Eye (tissue), 1 donor: ENCODE data around the gene PTPN22.
A peak's percentile ranks its signal among the peaks of the same experiment; 100 is the strongest.

Source experiments
- DNase-seq: peaks from one replicate; pipeline ENCODE4 v3.0.0-alpha.2; 2015

Gene PTPN22

DNA sequence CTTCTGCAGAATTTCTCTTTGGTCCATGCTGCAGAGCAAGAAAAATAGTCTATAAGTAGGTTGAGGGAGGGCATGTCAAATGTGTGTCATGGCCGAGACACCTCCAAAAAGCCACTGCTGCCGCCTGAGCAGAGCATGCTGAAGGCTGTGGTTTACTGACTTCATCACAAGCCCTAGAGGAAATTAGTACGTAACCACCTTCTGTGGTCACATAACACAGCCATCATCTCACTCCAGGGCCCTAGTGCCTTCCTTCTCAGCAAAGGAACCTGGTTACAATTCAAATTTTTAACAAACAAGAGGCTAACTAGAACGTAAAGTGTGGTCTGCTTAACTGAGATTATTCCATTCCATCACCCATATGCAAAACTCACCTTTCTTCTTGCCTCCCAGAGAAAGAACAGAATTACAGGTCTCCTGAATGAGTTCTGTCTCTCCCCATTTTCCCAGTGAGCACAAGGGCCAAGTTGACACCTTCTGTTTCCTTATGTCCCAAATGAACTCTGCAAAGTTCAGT is at the start of gene PTPN22:
PTPN22 (minus strand) TSS at position 116 of the 517 bp plus-strand sequence.
- no peak for DNase-seq

DNA sequence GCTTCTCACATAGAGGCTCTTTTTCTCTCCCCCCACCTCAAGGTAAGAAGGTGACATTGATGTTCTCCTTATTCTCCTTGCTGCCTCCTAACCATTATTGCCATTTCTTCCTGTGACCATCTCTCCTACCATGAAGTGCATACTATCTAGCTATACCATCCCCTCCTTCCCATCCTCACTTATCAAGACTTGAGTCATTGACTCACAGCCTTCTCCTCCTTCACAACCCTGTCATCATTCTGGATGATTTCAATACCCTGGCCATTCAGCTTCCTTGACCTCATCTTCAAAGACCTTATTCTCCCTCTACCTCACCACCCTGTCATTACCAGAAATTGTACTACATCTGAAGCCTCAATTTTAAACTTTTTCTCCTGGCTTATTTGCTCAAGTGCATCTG is 46.7 kb upstream of the PTPN22 start:
- no peak for DNase-seq

GRCh38 chr1:113917400-113918082 is 46.0 kb upstream of the PTPN22 start:
- no peak for DNase-seq

GRCh38 chr1:113916974-113917373 is 45.5 kb upstream of the PTPN22 start:
- DNase-seq = no peak

GRCh38 chr1:113913887-113914664 is 42.6 kb upstream of the PTPN22 start:
- DNase-seq = no peak

DNA sequence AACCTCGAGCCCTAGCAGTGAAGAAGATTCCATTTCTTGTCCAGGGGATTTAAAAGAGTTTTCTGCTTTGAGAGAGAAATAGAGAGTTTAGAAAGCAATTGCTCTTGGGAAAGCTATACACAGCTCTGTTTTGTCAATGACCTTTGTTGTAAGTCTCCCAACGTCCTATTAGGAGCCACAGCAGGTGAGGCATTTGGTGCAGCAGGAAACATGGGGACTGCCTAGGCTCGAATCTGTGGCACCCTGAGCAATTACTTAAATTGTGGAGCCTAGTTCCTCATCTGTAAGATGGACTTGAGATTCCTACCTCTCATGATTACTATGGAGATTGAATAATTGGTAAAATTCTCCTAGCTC is 41.8 kb upstream of the PTPN22 start:
- no peak for DNase-seq

- peak; percentile 29 for DNase-seq
Observed at GRCh38 chr1:113912594-113913311, 41.2 kb upstream of the PTPN22 start.

DNA sequence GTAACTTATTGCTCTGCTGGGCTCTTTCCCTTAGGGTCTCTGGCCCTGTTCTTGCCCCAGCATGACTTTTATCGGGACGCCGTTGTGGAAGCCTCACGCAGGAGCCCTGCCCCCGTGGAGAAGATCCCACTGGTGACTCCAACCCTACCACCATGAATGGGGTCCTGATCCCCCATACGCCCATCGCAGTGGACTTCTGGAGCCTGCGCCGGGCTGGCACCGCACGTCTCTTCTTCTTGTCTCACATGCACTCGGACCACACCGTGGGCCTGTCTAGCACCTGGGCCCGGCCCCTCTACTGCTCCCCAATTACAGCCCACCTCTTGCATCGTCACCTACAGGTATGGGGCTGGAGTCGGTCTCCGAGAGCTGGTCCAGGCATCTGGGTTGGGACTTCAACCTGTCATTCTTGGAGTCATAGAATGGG is 33.9 kb upstream of the PTPN22 start:
- DNase-seq = no peak

- DNase-seq = peak; percentile 100
Observed at GRCh38 chr1:113904674-113905434, 33.3 kb upstream of the PTPN22 start, which contains the start of the genes AP4B1 and DCLRE1B. Gene AP4B1 (minus strand): TSS chr1:113904799. CDS start chr1:113904717, 82 bp downstream. Gene DCLRE1B (plus strand): TSS chr1:113905326. CDS start chr1:113905587, 261 bp downstream.

- no peak for DNase-seq
Observed at GRCh38 chr1:113904293-113904673, 32.8 kb upstream of the PTPN22 start.

GRCh38 chr1:113903501-113904292 is 32.2 kb upstream of the PTPN22 start:
- DNase-seq = peak; percentile 36

- no peak for DNase-seq
Observed at GRCh38 chr1:113901191-113901590, 29.7 kb upstream of the PTPN22 start.

DNA sequence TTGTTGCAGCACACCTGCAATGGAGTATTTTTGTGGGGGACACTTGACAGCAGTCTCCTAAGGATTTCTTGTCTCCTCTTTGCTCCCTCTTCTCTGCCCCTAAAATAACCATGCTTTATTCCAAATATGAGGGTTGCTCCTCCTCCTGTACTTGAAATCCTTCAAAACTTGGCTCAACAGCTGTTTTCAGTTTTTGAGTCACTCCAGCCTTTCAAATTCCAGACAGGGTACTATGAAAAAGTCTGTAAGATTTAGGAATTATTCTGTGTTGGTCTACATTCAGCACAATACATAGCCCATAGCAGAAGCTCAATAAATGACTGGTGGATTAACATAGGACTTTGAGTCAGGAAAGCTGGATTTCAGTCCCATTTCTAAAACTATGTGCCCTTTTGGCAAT is 27.6 kb upstream of the PTPN22 start:
- DNase-seq = peak; percentile 8

GRCh38 chr1:113898241-113898814 is 26.8 kb upstream of the PTPN22 start:
- no peak for DNase-seq

GRCh38 chr1:113895961-113896360 is 24.4 kb upstream of the PTPN22 start:
- DNase-seq = no peak

DNA sequence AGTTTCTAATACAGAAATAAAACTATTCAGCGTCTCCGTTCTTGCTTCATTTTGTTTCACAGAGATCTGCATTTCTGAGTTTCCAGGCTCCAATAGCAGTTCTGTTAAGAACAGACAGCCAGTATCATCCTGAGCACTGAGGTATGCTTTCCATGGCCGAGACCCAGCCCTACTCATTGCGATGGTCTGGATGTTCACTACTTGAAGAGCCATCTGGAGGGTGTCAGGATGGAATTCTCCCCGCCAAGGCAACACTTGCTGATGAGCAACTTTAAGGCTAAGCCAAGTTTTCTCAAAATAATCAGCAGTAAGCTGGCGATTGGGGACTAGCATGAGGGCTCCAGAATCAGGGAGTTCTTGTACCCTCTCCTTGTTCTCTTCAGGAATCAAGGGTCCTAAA is 23.6 kb upstream of the PTPN22 start:
- no peak for DNase-seq

DNA sequence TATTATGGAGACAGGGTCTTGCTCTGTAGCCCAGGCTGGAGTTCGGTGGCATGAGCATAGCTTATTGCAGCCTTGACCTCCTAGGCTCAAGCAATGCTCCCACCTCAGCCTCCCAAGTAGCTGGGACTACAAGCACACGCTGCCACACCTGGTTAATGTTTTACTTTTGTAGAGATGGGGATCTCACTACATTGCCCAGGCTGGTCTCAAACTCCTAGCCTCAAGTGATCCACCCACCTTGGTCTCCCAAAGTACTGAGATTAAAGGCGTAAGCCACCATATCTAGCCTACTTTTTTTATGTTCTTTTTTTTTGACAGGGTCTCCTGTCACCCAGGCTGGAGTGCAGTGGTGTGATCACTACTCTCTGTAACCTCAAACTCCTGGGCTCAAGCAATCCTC is 21.8 kb upstream of the PTPN22 start:
- DNase-seq = no peak

DNA sequence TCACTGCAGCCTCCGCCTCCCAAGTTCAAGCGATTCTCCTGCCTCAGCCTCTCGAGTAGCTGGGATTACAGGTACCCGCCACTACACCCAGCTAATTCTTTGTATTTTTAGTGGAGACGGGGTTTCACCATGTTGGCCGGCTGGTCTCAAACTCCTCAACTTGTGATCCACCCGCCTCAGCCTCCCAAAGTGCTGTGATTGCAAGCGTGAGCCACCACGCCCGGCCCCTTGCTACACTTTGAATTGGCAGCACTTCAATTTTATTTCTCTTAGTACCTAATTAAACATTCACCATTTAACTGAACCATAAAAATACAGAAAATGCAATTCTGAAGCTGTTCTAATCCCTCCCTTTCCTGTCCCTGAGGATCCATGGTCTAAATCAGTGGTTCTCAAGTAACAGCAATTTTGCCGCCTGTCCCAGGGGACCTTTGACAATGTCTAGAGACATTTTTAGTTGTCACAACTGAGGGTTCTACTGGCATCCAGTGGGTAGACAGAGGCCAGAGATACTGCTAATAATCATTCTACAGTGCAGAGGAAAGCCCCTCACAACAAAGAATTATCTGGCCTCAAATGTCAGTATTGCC is 20.2 kb upstream of the PTPN22 start:
- DNase-seq = no peak

GRCh38 chr1:113890816-113891215 is 19.3 kb upstream of the PTPN22 start:
- DNase-seq = no peak

DNA sequence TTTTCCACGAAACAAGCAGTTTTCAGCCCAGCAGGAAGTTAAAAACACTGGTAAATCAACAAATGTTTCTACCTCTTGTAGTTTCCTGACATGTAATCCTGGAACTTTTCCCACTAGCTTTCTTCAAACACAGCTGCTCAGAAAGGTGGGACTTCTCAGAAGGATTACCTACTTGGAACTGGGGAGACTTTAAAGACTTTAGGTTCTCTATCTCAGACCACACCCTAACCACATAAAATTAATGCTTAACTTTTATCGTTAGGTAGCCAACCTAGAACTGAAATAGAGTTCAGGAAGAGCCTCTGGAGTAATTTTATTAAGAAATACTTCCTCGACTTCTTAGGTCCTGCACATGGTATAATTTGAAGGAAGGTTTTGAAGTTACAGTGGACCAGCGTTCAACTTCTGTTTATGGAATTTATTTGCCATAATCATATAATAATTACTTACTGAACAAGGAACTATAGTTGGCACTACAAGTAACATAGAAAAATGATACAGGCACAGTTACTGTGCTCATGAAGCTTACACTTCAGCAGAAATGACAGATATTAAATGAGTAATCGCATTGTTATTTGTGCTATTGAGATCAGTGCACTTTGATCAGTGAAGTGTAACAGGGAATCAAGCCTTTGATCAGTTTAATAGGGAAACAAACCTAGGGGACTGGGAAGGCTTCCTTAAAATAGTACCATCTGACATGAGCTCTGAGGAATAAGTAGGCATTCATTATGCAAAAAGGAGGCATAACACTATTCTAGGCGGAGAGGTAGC is 16.1 kb upstream of the PTPN22 start, which contains the start of gene BCL2L15:
BCL2L15 (minus strand) TSS at position 180 of the 774 bp plus-strand sequence. CDS start 206 bp downstream, outside the sequence.
- no peak for DNase-seq
